HG03135 (cell line): ENCODE data around the gene SKAP1.
"Not testable (repeated sequence)": the region's sequence is repeated elsewhere in the genome, so short reads cannot be mapped to it uniquely, and the experiment has no call there.

Experiments used
- ATAC-seq: cut with Tn5 transposase; IDR thresholded peaks from one replicate; pipeline ENCODE4 v1.9.1; 2021; ENCODE audit warnings: mild to moderate bottlenecking, moderate library complexity; ENCODE audit not compliant: unreplicated experiment

SKAP1 gene

DNA sequence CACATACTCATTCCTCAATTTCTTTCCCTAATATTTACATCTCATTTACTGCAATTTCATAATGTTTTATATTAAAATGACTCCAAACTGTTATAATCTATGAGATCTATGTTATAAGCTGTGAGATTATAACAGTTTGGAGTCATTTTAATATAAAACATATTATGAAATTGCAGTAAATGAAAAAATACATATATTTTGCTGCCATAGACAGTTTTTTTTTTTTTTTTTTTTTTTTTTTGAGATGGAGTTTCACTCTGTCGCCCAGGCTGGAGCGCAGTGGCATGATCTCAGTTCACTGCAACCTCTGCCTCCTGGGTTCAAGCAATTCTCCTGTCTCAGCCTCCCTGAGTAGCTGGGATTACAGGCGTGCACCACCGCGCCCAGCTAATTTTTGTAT is 180.0 kb downstream of the SKAP1 start:
- not testable (repeated sequence) for ATAC-seq

DNA sequence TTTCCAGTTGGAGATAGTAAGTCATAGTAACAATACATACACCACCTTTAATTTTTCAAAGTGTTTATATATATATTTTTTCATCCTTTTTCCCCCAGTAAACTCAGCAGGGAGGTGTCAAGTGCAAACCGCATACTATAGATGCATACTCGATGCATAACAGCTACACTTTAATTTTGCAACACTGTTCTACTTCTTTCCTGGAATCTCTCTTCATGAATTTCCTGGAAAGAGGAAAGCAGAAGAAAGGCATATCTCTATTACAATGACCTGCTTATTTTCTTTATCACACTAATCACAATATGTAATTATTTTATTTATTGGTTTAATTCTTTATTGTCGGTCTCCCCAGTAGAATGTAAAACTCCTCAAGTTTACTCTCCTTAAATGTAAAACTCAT is 182.4 kb downstream of the SKAP1 start:
- no peak for ATAC-seq

DNA sequence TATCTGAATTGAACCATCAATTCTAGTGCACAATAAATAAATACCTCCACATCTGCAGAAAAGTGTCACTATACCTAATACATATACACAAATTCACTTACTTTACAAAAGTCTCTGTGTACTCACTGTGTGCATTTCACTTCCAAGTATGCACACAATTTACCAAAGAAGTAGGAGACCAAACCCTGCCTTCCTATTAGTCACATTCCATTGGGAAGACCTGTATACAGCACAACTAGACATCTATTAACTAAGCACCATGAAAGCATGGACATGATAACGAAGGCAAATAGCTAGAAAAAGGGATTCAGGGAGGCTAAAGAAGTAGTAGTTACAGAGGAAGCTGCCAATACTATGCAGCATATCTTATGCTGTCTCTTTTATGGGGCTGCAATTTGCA is 183.0 kb downstream of the SKAP1 start:
- ATAC-seq = no peak

DNA sequence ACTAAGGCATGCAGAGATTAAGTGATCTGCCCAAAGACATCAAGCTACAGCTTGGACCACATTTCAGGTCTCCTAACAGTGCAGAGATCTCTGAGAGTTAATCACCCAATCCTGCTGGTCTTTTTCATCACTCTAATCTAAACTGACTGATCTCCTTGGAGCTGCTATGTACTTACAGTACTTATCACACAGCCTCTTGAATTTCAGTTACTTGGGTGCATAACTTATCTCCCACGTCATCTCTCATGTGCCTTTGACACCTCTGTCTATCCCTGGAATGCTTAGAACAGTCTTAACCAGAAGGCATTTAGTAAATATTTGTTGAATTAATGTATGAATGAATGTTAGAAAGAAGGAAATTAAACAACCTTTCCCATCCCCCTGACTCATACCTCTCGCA is 183.4 kb downstream of the SKAP1 start:
- ATAC-seq = no peak

DNA sequence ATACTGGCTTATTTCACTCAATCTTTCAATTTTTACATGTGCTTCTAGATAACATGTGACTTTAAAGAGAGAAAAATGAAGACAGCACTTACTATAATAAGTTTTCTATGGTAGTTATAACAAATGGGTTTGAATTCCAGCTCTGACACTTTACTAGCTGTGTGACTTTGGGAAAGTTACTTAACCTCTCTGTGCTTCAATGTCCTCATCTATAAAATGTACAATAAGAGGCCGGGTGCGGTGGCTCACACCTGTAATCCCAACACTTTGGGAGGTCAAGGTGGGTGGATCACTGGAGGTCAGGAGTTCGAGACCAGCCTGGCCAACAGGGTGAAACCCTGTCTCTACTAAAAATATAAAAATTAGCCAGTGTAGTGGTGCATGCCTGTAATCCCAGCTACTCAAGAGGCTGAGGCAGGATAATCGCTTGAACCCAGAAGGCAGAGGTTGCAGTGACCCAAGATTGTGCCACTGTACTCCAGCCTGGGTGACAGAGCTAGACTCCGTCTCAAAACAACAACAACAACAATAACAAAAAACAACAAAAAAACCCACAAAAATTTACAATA is 184.5 kb downstream of the SKAP1 start:
- ATAC-seq = not testable (repeated sequence)

DNA sequence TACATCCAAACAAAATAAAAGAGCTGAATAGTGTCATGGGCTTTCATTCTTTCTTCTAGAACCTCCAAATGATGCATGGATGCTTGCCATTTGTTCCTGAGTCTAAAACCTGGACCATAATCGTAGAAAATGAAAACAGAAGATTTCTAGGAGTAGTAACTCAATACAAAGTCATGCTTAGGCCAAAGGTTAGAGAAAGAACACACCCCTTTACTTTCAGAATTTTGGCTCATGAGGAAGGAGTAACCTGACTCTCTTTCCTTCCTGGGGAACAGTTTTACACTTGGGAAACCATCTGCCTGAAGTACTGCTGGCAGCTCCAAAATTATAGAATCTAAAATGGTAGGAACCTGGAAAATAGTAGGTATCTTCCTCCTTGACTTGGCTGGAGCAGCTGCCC is 185.2 kb downstream of the SKAP1 start:
- ATAC-seq = no peak

DNA sequence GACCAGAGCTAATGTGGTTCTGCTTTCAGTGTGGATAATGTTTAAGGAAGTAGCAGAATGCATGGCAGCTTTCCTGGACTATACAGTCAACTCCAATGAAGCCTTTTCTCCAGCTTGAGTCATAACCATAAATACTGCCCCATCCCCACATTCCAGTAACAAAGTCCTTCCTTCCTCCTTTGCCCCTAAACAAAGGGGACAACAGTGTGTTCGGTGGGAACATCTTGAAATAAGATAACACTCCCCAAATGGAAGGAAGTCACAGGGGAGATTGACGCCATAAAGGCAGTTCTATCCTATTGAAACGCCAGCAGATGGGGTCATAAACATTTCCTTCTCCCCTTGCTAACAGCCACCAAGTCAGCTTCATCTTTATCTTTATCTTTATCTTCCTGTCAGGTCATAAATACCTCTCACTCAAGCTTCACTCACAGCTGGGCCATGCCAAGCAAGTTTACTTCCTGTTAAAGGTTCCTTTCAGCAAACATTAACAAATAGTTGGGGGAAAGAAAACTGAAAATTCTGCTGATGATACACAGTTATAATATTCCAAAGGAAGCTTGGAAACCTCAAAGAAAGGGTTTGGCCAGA is 185.8 kb downstream of the SKAP1 start:
- ATAC-seq = no peak

DNA sequence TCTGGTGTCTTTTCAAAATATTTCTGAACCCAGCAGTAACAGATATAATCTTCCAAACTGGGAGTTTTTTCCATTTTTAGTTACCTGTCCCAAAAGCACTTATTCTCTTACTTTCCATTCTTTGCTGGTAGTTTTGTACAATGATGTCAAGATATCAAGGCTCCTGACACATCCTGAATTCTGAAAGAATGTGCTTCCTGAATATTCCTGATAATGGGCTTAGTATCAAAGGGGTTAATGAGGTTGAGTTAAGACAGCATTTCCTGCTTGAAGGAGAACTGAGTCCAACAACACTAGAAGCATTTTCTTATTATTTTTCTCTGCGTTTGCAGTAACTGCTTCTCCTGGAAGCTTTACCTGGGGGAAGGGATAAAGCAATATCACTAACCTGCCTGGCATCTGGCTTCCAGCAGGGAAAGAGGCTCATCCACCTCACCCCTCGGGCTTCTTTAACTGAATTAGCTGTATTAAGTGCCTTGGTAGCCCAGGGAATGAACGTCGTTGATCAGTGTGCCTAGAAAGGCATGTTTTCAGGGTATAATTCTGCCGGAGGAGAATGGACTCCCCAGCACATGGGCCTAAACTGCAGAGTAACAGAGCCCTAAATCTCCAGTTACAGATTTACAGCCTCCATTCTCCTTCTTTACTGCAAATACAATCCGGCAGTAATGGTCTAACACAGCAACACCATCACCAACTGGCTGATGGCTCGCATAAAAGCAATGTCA is 188.1 kb downstream of the SKAP1 start:
- no peak for ATAC-seq

DNA sequence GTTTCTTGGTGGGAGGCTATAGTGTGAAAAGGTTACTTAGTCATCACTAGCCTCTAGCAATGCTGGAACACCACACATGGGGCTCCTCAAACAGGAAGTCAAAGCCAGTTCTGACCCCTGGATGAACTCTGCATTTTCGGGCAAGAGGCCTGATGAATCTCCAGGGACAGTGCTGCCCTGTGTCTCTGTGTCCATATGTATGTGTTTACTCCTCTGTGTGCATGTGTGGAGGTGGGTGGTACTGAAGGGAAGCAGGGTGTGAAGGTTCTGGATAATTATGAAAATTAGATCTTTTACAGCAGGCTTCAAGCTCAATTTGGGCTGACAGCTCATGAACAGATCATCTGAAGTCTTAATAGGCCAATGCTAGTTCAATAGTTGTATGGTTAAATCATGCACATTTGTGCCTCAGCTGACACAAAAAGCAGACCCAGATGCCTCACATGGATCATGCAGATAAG is 188.9 kb downstream of the SKAP1 start:
- peak; percentile 75 for ATAC-seq

DNA sequence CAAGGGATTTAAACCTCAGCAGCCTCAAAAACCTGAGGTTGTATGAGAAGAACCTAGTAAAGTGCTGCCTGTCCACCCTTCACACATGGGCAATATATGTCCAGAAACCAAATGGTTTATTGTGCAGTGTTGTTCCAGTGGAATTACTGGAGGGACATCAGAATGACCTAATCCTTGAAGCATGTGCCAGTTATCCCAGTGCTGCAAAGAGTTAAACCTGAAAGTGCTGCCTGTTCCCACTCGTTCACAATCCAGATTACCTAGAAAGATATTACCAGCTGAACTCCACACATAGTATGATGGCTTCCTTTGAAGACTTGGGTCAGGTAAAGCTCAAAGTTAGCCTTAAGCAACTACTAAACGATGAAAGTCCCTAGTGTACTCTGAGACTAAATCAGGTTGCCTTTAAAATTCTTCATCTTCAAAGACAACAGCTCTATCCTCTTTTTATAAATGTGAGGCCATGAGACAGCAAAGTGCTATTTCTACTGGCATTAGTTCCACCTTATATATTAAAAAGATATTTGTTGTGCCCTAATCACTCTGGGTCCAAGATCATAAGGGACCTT is 189.4 kb downstream of the SKAP1 start:
- ATAC-seq = peak; percentile 24

DNA sequence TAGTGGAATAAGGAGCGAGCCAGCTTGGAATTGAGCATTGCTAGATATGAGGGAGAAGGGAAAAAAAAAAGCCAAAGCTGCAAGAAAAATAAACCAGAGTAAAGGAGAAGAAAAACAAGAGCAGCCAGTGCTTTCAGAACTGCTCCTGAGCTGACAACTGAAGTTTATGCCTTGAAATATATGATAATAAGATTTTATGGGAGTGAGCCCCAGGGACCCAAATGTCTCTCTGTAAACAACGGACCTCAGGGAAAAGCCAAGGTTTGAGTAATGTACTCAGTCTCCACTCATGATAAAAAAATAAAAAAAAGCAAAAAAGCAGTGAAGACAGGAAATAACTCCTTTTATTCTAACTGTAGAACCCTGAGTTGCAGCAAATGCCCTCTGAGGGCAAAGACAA is 189.9 kb downstream of the SKAP1 start:
- no peak for ATAC-seq

DNA sequence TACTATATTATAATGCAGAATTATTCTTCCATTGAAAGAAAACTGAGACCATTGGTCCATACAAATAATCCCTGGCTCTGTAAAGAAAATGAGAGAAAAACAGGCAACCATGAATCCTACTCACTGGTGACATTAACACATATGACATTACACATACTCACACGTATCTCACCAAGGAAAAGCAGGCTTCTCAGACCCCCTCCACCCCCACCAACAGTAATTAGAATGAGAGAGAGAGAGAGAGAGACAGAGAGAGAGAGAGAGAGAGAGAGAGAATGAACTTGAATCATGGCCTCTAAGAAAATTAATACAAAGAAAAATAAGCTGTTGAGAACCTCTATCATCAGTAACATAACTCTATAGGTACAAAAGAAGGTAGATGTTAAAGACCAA is 190.4 kb downstream of the SKAP1 start:
- no peak for ATAC-seq

DNA sequence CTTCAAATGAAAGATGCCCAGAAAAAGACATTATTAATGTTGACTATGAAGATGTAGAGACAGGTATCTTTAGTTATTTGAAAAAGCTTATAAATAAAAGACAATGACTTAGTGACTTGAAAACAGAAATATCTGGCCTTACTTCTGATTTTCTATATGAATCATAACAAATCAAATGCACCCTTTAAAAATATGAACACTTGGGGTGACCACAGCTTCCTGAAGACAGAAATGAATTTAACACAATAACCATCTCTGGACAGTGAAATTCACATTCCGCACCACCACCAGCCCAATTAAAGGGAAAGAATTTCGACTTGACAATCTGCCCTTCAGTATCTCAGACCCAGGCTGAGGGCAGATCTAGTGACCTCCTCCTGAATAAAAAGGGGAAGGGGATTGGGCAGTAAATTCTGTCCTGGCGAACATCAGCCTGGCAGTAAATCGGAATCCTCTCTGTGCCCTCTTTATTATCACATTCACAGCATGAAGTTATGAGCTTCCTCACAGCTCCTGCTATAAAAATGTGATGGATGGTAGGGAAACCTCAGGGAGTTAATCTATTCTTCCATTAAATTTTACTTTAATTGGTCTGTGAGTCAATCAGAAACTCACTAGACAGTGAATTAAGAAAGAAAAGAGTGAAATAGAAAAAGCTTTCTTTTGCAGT is 190.9 kb downstream of the SKAP1 start:
- ATAC-seq = no peak

DNA sequence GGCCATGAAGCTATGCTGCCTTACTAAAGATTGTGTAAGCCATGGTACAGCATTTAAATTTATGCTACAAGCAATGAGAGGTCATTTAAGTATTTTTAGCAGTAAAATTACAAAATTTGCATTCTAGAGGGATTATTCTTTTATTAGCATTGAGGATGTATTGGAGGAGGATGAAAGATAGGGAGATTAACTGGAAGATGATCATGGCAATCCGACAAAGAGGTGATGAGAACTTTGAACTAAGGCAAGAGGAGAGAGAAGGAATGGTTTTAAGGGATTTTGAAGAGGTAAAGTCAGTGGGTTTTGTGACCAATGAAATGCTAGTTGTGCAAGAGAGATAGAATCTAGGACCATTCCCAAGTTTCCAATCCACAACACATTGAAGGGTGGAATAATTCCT is 192.6 kb downstream of the SKAP1 start:
- ATAC-seq = no peak

DNA sequence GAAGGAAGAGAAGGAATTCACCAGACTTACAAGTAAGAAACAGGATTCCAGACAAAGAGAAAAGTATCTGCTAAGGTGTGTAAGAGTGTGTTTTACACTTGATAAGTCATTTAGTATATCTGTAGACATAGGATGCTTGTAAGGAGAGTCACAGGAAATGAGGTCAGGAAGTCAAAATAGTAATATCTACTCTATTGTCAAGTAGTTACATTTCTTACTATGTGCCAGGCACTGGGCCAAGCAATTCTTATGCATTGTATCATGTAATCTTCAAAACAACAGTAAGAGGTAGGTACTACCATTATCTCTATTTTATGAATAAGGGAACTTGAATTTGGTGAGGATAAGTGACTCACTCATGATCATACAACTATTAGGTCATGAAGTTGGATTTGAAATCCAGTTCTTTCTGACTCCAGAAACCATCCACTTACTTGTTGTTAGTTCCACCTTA is 193.3 kb downstream of the SKAP1 start:
- ATAC-seq = no peak

DNA sequence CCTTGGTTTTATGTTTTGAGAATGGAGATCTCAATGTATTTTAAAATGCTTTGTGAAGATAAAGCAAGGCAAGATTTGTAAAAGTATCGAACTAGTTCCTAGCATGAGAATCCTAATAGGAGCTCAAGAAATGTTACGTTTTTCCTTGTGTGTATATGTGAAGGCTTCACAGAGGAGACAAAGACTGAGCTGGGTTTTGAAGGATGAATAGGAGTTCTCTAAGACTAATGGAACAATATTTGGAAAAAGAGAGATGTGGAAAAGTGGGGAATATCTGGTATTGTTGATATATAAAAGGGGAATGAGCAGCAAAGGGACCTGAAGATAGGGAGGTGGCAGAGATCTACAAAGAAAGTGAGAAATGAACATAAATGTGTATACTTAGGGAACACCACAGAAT is 195.1 kb downstream of the SKAP1 start:
- ATAC-seq = no peak

DNA sequence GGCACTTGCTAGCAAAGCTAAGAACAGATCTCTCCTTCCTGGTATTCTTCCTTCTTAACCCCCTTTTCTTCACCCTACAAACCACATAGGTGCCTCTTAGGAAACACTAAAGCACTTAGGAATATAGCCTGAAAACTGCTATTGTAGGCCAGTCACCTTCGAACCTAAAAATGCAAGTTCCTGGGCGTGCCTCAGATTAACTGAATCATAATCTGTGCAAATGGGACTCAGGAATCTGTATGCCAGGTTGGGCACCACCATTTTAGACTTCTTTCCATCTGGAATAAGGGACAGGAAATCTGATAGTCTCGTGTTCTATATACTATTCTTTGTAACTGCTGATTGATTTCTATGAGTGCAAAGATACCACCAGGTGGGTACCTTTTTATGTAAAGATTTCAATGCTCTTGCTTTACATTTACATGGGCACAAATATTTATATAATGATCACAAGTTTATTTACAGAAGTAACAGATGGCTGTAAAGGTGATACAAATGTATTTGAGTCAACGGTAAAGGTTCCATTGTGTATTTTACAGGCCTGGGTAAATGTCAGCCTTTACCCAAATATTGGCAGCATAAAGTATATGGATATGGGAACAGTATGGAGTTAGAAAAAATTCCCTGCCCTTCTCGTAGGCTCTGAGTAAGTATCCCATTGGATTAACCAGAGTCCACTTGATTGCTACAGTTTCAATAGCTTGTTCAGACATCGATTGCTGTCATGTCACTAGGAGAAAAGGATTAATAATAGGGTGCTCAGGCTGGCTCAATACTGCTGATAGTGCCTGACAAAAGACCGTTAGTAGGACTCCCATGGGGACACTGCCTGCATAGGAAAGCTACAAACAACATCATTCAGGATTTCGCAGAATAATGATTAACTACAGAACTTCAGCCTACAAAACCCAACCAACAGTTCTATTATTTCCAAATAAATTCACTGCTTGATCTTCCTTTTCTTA is 197.7 kb downstream of the SKAP1 start:
- ATAC-seq = no peak

DNA sequence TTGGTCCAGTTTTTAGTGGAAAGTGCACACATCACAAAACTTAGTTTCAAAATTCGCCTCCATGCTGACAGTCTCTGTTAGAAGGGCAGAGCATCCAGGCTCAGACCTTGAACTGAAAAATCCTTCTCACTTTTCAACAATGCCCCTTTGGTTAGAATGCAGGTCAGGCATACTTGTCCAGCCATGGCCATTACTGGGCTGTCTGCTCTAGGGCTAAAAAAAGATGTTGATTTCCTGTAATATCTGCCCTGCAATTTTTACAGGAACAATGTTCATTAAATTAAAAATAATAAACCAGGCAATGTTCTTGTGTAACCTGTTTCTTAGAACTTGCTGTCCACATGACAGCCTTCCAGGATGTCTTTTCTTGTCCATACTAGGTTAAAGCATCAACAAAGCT is 200.1 kb downstream of the SKAP1 start:
- no peak for ATAC-seq

DNA sequence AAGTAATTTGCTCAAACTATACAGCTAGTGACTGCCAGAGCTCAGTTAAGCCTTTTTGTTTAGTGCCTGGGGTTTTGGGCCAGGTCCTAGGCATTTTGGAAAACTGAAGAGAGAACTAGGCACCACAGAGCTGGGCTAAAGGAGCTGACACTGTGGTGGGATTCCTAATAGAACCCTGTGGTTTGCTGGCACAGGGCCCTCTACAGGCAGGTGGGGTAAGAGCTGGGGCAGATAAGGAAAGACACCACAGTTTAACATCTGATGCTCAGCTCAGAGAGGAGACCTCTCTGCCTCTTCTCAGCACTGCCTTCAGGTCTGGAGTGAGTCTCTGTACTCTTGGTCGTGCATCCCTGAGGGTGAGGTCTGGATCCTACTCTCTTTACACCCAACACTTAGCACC is 201.3 kb downstream of the SKAP1 start:
- ATAC-seq = no peak
